NCI-H748 treated with DMSO at 0.1 percent for 48 hours (cell line): ENCODE data around the gene TBX4.
"Not testable (repeated sequence)": the region's sequence is repeated elsewhere in the genome, so short reads cannot be mapped to it uniquely, and the experiment has no call there.

Experiments
- DNase-seq: peaks from one replicate; lab custom pipeline; 2025; lab: John Stamatoyannopoulos, UW

TBX4 gene

DNA sequence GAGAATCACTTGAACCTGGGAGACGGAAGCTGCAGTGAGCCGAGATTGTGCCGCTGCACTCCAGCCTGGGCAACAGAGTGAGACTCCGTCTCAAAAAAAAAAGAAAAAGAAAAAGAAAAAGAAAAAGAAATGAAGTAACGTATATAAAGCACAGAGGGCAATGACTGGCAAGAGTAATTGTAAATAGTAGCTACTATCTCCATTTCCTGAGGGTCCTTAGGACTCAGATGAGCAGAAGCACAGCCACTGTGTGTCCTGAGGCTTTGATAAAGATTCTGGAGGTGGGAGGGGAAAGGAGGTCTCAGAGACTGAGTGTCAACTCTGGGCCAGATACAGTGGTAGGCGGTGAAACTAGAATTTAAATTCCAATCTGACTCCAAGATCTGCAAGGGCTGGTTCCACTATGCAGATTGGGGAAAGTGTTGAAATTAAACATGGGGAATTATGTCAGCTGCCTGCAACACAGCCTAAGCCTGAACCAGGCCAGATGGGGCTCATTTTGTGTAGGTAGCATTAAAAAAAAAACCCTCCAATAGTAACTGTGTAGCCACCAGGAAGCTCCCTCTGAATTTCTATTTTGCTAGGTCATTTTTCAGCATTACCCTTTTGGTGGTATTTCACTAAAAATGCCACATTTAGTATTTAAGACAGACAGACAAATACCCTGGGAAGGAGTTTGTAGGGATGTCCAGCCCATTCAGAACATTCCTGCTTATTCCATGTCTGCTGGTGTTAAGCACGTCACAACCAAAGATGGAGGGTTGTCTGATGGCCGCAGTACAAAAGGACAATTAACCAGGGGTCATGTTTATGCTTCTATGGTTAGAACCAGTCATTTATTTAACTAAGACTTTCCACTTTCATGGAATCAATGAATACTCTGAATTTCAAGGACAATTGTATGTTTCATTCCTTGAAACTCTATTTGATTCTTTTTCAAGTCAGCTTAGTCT, 46.1 kb downstream of the TBX4 start:
- DNase-seq: no peak

DNA sequence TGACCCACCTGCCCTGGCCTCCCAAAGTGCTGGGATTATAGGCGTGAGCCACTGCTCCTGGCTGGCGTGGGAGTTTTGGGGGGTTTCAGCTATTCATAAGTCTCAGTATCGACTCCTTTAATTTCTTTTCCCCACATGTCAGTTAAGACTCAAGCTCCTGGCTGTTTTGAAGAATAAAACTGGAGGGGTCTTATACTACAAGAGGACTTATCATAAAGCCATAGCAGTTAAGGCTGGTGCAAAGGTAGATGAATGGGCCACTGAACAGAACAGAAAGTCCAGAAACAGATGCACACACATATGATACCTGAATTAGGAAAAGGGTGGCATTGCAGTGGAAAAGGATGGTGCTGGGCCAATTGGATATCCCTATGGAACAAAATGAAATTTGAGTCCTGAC, 47.4 kb downstream of the TBX4 start:
- no peak for DNase-seq

DNA sequence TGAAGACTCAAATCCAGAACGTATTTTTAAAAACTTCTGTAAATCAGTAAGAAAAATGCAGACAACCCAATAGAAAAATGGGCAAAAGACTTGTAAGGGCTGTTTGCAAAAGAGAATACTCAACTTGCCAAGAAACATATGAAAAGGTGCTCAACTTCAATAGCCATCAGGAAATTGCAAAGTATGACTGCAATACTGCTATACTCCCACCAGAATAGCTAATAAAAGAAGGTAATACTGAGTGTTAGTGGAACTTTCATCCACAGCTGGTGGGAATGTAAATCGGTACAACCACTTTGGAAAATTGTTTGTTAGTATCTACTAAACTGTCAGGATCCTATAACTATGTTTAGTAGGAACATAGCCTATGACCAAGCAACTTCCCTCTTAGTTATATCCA, 48.1 kb downstream of the TBX4 start:
- DNase-seq: no peak

DNA sequence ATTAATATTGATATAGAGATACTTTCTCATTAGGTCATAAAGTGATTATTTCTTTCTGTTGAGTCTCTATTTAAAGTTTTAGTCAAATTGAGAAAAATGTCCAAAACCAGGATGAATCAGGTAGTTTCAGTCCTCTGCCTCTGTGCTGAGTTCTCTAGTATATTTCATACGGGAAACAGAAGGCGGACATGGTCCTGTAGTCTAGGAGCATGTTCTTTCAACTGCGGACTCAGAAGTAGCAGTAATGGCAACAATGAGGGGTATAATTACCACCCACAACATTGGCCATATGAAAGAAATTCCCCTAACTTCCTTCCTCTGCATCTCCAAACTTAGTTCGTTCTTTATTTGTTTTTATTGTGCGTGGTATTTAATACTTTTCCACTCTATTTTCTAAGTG, 50.1 kb downstream of the TBX4 start:
- DNase-seq: no peak

DNA sequence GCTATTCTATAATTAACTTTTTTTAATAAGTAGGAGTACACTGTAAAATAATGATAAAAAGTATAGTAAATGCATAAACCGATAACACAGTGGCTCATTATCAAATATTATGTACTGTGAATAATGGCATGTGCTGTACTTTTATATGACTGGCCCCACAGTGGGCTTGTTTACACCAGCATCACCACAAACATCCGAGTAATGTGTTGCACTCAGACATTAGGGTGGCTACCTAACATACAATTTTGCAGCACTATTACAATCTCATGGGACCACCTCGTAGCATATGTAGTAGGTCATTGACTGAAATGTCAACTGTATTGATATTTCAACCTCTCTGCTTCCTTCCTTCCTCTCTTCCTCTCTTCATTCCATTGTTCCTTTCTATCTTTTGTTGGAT, 51.7 kb downstream of the TBX4 start:
- no peak for DNase-seq

DNA sequence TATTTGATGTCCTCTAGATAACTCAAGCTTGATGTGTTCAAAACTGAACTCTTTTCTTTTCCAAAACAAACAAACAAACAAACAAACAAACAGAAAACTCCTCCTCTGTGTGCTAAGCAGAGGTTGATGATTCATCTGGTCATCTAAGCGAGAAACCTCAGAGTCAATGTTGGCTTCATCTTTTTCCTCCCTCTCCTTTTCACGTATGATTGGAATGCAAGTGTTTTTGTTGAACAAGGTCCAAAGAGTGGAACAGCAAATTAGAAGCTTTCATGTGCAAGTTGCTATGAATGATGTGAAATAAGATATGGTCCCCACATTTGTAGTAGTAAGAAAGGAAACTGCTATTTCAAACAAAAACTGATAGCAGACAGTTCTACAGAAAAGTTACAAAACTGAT, 52.5 kb downstream of the TBX4 start:
- DNase-seq: no peak

DNA sequence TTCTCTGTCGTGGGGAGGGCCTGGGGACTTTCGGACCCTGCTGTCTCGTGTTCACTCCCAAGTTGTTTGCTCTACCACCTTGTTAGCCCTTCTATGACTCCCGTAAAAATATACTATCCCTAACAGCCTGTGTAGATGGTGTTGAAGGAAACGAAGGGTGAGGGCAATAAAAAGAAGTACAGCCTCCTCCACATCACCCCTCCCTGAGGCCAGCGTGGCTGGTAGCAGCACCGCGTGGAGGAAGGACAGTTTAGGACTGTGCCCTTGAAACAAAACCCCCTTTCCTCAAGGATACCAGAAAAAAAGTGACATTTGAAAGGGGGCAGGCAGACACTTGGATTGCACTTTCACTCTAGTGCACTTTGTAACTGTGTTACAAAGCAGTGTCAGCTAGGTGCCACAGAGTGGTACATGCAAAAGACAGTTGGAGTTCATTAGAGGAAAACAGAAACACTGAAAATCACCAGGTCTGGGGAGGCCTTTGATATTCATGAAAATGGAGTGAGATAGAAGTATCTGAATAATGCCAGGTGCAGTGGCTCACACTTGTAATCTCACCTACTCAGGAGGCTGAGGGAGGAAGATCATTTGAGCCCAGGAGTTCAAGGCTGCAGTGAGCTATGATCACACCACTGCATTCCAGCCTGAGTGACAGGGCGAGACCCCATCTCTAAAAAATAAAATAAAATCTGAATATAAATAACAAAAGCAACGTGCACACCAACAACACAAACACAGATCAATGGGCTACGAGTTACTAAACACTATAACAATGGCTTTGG, 53.8 kb downstream of the TBX4 start:
- no peak for DNase-seq

DNA sequence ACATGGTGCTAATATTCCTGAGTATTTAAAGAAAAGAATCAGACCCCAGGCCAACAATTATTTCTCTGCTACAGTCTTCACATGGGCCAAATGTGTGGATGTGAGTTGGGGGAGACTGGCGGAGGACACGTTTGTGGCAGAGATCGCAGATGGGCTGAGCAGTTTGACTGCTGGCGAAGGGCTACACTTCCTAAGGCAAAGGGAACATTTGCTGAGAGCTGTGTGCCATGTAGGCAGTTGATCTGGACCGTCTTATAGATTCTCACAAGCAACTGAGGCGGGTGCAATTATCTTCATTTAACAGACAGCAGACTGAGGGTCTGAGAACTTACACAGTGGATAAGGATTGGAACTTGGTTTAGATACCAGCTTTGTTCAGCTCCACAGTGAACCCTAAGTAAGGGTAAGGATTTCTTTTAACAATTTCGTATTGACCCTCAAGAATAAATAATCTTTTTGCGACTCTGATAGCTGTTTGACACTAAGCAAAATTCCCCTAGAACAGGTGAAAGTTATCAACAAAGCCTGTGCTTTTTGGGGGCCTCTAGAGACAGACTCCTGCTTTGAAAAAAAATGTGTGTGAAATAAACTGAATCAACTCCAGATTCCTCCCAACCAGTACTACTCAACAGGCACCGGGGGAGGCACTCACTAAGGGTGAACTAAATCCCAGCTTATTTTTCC, 55.3 kb downstream of the TBX4 start:
- no peak for DNase-seq

DNA sequence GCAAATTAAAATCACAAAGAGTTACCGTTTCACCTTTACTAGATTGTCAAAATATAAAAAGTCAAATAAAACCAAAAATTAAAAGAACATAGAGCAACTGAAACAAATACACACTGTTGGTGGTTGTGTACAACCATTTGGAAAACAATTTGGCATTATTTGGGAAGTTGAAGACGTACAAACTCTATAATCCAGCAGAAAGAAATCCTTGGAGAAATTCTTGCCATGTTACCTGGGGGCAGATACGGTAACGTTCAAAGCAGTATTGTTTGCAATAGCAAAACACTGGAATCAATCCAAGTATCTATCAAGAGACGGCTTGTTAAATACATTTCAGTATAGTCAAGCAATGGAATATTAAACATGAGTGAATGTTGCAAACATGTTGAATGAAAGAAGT, 56.7 kb downstream of the TBX4 start:
- no peak for DNase-seq

DNA sequence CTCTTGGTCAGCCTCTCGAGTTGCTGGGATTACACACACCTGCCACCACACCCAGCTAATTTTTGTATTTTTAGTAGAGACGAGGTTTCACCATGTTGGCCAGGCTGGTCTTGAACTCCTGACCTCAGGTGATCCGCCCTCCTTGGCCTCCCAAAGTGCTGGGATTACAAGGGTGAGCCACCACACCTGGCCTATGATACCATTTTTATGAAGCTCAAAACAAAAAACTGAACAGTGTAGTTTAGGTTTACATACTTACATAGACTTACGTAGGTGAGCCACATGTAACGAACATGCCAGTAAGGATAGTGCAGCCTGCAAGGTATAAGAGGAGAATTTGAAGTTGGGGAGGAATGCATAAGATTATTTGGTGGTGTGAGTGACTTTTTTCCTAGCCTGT, 57.2 kb downstream of the TBX4 start:
- not testable (repeated sequence) for DNase-seq

DNA sequence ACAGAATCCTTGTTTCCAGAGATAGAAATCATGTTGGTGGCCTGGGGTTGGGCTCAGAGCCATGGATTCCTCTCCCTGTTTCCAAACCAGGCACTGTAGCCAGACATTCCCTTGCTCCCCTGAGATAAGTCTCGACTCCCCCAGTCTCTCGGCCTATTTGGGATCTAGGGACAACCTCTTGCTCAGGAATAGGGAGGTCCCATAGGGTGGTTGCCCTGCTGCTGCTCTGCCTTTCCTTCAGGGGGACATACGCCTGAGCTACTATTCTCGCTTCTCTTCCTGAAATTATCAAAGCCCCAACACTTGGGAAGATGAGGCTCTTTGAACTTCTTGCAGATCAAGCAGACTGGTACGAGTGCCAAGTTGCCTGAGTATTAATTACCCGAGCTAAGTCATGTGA, 58.0 kb downstream of the TBX4 start:
- no peak for DNase-seq

DNA sequence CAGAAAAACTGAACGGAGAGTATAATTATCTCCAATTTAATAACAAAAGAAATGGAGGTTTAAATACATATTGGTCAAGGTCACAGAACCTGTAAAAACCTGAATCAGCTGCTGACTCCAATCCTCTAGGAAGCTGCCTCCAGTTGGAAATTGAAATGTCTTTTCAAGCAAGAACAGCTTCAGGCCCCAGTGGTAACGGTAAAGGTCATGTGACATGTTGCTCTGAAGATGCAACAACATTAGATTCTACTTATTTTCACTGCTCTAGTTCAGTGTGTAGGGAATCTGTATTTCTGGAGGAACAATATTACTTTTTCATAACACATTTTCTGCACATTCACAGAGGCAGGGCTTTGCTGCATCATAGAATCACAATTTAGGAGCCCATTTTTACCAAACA, 58.8 kb downstream of the TBX4 start:
- DNase-seq: no peak

DNA sequence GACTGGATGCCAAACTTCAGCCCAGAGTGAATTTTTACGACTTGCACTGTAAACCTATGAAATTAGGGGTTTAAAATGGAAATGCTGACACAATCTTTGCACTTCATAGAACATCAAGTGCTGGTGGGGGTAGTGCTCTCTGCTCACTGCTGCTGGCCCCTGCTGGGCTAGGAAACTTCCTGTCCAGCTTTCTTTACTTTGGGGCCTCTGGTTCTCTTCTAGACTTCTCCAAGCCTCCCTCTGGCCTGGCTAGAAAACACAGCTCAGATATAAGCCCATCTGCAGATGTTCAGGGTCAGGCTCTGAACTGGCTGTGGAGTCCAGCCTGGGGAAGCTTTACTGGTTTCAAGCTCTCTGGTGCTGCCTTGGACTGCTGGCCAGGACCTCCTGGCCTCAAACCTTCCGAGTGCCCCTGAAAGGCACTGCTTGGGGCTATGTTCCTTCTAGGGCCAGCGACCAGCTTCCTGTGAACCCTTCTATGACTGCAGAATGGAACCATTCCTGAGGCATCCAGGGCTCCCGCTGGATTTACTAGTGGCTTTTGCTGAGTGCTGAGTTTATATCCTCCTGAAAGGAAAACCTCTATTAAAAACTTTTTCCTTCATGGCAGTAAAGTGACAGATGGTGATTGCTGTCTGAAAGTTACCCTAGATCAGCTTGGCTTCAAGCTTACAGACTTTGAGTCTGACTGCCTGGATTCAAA, 59.4 kb downstream of the TBX4 start:
- no peak for DNase-seq

DNA sequence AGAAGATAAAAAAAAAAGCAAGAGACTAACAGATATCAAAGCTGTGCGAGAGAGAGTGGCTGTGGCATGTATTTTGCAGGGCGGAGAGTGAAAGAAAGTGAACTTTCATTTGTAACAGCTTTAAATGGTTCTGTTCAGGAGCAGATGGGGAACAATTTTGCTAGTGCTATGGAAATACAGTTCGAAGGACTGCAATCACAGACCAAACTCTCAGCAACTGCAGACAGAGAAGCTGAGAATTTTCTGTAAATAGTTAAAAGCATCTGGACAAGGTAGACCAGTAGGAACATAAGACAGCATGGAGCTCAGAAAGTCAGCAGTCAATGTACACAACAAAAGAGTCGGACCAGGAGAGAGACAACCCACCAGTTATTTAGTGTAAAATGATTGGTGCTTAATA, 62.3 kb downstream of the TBX4 start:
- no peak for DNase-seq

DNA sequence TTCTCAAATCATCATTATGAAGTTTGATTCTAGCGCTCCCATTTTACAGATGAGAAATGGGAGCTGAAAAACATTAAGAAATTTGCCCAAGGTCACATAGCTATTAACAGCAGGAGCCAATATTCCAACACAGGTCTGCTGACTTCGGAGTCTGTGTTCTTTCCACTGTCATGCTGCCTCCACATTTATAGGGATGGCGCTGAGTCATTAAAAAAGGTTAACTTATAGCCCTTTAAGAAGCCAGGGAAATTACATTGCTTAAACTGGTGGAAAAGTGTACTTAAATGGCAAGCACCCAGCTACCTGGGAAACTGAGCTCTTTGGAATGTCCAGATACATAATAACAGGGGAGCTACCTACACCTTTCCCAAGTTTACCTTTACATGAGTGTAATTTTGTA, 65.0 kb downstream of the TBX4 start:
- DNase-seq: no peak

DNA sequence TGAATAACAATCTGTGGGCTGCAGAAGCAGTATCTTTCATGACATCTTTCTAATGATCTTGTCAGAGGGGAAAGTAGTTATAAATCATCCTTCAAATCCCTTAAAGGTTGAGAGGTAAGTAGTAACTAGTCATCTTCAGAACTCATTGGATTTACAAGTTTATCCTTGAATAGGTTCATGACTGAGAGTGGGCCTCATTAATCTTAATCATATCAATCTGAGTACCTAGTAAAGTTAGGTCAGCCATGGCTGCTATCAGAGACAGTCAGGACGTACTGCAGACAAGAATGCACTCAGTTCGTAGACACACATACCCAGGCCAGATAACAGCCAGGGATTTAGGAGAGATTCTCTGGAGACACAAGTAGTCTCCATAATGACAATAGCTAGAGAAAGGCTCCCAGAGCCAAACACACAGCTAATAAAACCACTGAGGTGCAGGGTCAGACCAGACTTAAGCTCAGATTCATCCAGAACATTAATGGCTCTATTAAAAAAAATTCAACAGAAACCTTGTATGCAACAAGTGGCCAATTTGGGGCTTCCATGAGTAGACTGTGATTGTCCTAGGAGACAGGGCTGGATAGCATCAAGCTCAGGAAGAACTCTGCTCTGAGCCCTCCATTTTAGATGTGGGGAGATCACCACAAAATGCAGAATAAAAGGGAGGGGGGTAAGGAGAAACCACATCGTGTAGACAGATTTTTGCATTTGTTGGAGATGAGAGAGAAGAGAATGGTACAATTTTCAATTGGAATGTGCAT, 65.8 kb downstream of the TBX4 start:
- DNase-seq: no peak

DNA sequence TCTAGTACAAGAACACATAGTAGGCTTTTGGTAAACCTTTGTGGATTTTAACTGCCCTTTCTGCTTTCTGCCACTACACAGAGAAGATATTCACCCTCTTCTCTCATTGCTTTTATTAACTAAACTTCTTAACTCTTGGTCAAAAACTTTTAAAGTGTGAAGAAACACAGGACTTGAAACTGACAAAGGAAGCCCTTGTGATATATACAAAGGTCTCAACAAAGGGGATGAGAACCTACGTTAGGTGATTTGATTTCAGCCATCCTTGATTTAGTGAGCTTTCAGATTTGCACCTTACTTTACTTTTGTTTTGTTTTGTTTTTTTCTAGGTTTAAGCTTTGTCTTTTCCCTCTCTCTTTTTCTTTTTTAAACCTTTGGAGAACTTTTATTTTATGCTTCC, 66.9 kb downstream of the TBX4 start:
- no peak for DNase-seq

DNA sequence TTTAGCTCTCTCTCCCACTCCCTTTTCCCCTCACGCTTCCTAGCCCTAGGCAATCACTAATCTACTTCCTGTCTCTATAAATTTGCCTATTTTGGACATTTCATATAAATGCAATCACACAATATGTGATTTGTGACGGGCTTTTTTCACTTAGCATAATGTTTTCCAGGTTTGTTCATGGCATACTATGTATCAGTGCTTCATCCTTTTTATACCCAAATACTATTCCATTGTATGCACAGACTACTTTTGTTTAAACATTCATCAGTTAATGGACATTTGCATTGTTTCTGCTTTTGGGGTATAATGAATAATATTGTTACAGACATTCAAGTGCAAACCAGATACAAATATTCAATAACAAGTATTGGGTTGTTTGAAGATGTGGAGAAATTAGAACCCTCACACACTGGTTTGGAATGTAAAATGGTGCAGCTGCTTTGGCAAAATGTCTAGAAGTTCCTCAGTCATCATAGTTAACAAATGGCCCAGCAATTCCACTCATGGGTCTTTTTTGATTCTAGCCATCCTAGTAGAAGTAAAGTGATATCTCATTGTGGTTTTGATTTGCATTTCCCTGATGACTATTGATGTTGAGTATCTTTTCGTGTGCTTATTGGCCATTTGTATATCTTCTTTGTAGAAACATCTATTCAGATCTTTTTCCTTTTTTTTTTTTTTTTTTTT, 67.7 kb downstream of the TBX4 start:
- no peak for DNase-seq

DNA sequence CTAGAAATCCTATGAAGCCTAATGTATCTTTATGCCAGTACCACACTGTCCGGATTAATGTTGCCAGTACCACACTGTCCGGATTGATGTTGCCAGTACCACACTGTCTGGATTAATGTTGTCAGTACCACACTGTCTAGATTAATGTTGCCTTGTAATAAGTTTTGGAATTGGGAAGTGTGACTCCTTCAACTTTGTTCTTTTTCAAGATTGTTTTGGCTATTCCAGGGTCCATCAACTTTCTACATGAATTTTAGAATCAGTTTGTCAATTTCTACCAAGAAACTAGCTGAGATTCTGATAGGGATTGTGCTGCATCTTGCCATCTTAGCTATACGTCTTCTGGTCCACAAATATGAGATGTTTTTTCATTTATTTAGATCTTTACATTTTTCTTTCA, 68.7 kb downstream of the TBX4 start:
- no peak for DNase-seq

DNA sequence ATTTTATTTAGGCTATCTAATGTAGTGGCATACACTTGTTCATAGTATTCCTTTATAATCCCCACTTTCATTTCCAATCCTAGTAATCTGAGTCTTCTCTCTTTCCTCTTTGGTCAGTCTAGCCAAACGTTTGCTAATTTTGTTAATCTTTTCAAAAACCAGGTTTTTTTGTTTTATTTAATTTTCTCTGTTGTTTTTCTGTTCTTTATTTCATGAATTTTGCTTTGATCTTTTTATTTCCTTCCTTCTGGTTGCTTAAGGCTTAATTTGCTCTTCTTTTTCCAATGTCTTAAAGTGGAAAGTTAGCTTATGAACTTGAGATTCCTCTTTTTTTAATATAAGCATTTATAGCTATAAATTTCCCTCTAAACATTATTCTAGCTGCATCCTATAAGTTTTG, 69.9 kb downstream of the TBX4 start:
- no peak for DNase-seq

DNA sequence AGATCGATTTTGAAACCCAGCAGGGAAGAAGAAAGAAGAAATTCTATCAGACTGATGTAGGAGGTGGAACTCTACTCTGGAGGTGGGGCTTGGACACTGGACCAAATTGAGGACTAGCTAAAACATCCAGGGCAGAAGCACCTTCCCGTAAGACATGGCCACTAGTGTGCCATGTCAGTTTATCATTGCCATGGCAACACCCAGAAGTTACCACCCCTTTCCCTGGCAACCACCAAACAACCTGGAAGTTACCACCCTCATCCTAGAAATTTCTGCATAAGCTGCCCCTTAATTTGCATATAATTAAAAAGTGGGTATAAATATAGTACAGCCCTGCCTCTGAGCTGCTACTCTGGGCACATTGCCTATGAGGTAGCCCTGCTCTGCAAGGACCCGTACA, 72.1 kb downstream of the TBX4 start:
- DNase-seq: no peak
